ENCODE data around the gene MYO18B. TPM values are rescaled to one million over a fixed set of nuclear protein-coding genes. Genes with fewer than 3 reads are reported as not detected.

MYO18B gene
- total RNA-seq, 1 donor from 2014 or later = 0.07 TPM

- DNase-seq (ENCODE audit: low spot score in 2 of 2, unreplicated experiment in 2 of 2) = no peak
- Mint-ChIP-seq H3K4me3 (no peak overlapping the region), H3K27me3 (ENCODE audit: low read depth) (peaks cover 10% of the 10 kb centered on the region), H3K36me3 (peaks cover 3% of the 10 kb centered on the region), H3K4me1 (peaks cover 5% of the 10 kb centered on the region), H3K9me3 (peaks cover 14% of the 10 kb centered on the region), H3K27ac (no peak overlapping the region)
- TF ChIP-seq, protein P1, sequence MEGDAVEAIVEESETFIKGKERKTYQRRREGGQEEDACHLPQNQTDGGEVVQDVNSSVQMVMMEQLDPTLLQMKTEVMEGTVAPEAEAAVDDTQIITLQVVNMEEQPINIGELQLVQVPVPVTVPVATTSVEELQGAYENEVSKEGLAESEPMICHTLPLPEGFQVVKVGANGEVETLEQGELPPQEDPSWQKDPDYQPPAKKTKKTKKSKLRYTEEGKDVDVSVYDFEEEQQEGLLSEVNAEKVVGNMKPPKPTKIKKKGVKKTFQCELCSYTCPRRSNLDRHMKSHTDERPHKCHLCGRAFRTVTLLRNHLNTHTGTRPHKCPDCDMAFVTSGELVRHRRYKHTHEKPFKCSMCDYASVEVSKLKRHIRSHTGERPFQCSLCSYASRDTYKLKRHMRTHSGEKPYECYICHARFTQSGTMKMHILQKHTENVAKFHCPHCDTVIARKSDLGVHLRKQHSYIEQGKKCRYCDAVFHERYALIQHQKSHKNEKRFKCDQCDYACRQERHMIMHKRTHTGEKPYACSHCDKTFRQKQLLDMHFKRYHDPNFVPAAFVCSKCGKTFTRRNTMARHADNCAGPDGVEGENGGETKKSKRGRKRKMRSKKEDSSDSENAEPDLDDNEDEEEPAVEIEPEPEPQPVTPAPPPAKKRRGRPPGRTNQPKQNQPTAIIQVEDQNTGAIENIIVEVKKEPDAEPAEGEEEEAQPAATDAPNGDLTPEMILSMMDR (IDR thresholded peaks at IDR 0.05; ENCODE audit: unreplicated experiment) = no peak
Measured at GRCh38 chr22:25763239-25763777, 21.3 kb downstream of the MYO18B start.

- TF ChIP-seq, protein P1 (IDR thresholded peaks at IDR 0.05; ENCODE audit: unreplicated experiment) = no peak
- peaks cover 21% of the 10 kb centered on the region for H3K27me3 Mint-ChIP-seq (ENCODE audit: low read depth)
Measured at GRCh38 chr22:25764270-25765015, 22.5 kb downstream of the MYO18B start.

GRCh38 chr22:25765016-25765367 lies 23.0 kb downstream of the MYO18B start:
- Mint-ChIP-seq H3K36me3 (peaks cover 3% of the 10 kb centered on the region), H3K27ac (no peak overlapping the region), H3K9me3 (peaks cover 14% of the 10 kb centered on the region), H3K4me1 (peaks cover 5% of the 10 kb centered on the region), H3K27me3 (ENCODE audit: low read depth) (peaks cover 26% of the 10 kb centered on the region), H3K4me3 (no peak overlapping the region)
- TF ChIP-seq, protein P1 (IDR thresholded peaks at IDR 0.05; ENCODE audit: unreplicated experiment) = no peak
- no peak for DNase-seq (ENCODE audit: low spot score in 2 of 2, unreplicated experiment in 2 of 2)

More at GRCh38 chr22:25764270-25765015, 22.5 kb downstream of the MYO18B start:
- peaks cover 14% of the 10 kb centered on the region for H3K9me3 Mint-ChIP-seq
- H3K27ac Mint-ChIP-seq = no peak overlapping the region
- H3K4me3 Mint-ChIP-seq = no peak overlapping the region
- DNase-seq (ENCODE audit: low spot score in 2 of 2, unreplicated experiment in 2 of 2) = no peak
- H3K36me3 Mint-ChIP-seq = peaks cover 3% of the 10 kb centered on the region
- H3K4me1 Mint-ChIP-seq = peaks cover 5% of the 10 kb centered on the region

DNA sequence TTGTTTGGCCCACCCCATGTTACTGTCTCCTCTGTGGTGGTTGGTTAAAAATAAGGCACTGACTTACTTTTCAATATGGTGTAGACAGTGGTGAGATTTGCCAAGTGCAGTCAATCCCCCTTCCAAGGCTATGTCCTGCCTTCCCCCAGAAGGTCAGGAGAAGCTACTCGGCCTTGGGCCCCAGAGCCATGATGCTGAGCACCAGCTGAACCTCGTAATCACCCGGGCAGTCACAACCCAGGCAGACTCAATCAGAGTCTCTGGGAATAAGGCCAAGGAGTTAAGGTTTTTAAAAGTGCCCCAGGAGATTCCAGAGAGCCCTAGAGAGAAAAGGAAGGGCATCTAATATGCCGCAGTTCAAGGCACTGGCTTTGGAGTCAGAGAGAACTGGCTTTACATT lies 23.8 kb downstream of the MYO18B start:
- TF ChIP-seq, protein P1 (IDR thresholded peaks at IDR 0.05; ENCODE audit: unreplicated experiment) = no peak
- peaks cover 29% of the 10 kb centered on the region for H3K27me3 Mint-ChIP-seq (ENCODE audit: low read depth)
- no peak overlapping the region for H3K4me3 Mint-ChIP-seq
- H3K4me1 Mint-ChIP-seq = peaks cover 5% of the 10 kb centered on the region
- H3K27ac Mint-ChIP-seq = no peak overlapping the region
- H3K9me3 Mint-ChIP-seq = peaks cover 14% of the 10 kb centered on the region
- peaks cover 3% of the 10 kb centered on the region for H3K36me3 Mint-ChIP-seq
- no peak for DNase-seq (ENCODE audit: low spot score in 2 of 2, unreplicated experiment in 2 of 2)

GRCh38 chr22:25766418-25766817 lies 24.4 kb downstream of the MYO18B start:
- no peak for DNase-seq (ENCODE audit: low spot score in 2 of 2, unreplicated experiment in 2 of 2)
- H3K36me3 Mint-ChIP-seq = peaks cover 3% of the 10 kb centered on the region
- no peak overlapping the region for H3K27ac Mint-ChIP-seq
- H3K4me3 Mint-ChIP-seq = no peak overlapping the region
- peaks cover 14% of the 10 kb centered on the region for H3K9me3 Mint-ChIP-seq
- peaks cover 5% of the 10 kb centered on the region for H3K4me1 Mint-ChIP-seq
- TF ChIP-seq, protein P1 (IDR thresholded peaks at IDR 0.05; ENCODE audit: unreplicated experiment) = no peak
- peaks cover 29% of the 10 kb centered on the region for H3K27me3 Mint-ChIP-seq (ENCODE audit: low read depth)

Measured in mesothelial cell of epicardium (in vitro differentiated cells).